Measurements from ENCODE around the gene EIF4G3.

EIF4G3 gene

GRCh38 chr1:21098186-21098915 lies 78.3 kb downstream of the EIF4G3 start:
- TF ChIP-seq REST (IDR thresholded peaks at IDR 0.05; ENCODE audit: insufficient read depth in 1 of 2, low read depth in 2 of 2, low read length in 2 of 2) (no peak), TAF1 (IDR thresholded peaks at IDR 0.05; ENCODE audit: borderline replicate concordance, insufficient read depth, low read length) (no peak), FOXP2 (optimal IDR thresholded peaks at IDR 0.05; ENCODE audit: borderline replicate concordance, extremely low read depth, extremely low read length, insufficient read depth) (no peak), POLR2AphosphoS5 (IDR thresholded peaks at IDR 0.05; ENCODE audit: low read depth, low read length) (no peak), SIN3A (IDR thresholded peaks at IDR 0.05; ENCODE audit: borderline replicate concordance, insufficient read depth, low read length) (no peak)

GRCh38 chr1:21097729-21098128 lies 79.0 kb downstream of the EIF4G3 start:
- TF ChIP-seq SIN3A (IDR thresholded peaks at IDR 0.05; ENCODE audit: borderline replicate concordance, insufficient read depth, low read length) (no peak), FOXP2 (optimal IDR thresholded peaks at IDR 0.05; ENCODE audit: borderline replicate concordance, extremely low read depth, extremely low read length, insufficient read depth) (no peak), POLR2AphosphoS5 (IDR thresholded peaks at IDR 0.05; ENCODE audit: low read depth, low read length) (no peak), REST (IDR thresholded peaks at IDR 0.05; ENCODE audit: insufficient read depth in 1 of 2, low read depth in 2 of 2, low read length in 2 of 2) (no peak), TAF1 (IDR thresholded peaks at IDR 0.05; ENCODE audit: borderline replicate concordance, insufficient read depth, low read length) (no peak)

- no peak for TF ChIP-seq FOXP2 (optimal IDR thresholded peaks at IDR 0.05; ENCODE audit: borderline replicate concordance, extremely low read depth, extremely low read length, insufficient read depth)
- TF ChIP-seq SIN3A (IDR thresholded peaks at IDR 0.05; ENCODE audit: borderline replicate concordance, insufficient read depth, low read length), result no peak
- no peak for TF ChIP-seq TAF1 (IDR thresholded peaks at IDR 0.05; ENCODE audit: borderline replicate concordance, insufficient read depth, low read length)
- no peak for TF ChIP-seq POLR2AphosphoS5 (IDR thresholded peaks at IDR 0.05; ENCODE audit: low read depth, low read length)
- no peak for TF ChIP-seq REST (IDR thresholded peaks at IDR 0.05; ENCODE audit: insufficient read depth in 1 of 2, low read depth in 2 of 2, low read length in 2 of 2)
These were observed 80.7 kb downstream of the EIF4G3 start for GRCh38 chr1:21095976-21096375.

GRCh38 chr1:21090463-21090862 lies 86.2 kb downstream of the EIF4G3 start:
- no peak for TF ChIP-seq REST (IDR thresholded peaks at IDR 0.05; ENCODE audit: insufficient read depth in 1 of 2, low read depth in 2 of 2, low read length in 2 of 2)
- TF ChIP-seq FOXP2 (optimal IDR thresholded peaks at IDR 0.05; ENCODE audit: borderline replicate concordance, extremely low read depth, extremely low read length, insufficient read depth), result no peak
- no peak for TF ChIP-seq POLR2AphosphoS5 (IDR thresholded peaks at IDR 0.05; ENCODE audit: low read depth, low read length)
- TF ChIP-seq TAF1 (IDR thresholded peaks at IDR 0.05; ENCODE audit: borderline replicate concordance, insufficient read depth, low read length), result no peak
- TF ChIP-seq SIN3A (IDR thresholded peaks at IDR 0.05; ENCODE audit: borderline replicate concordance, insufficient read depth, low read length), result no peak
